HG03342 (cell line): ENCODE data around the gene DYSF.

Experiments used
- ATAC-seq: cut with Tn5 transposase; IDR thresholded peaks from one replicate; pipeline ENCODE4 v1.9.1; 2021; ENCODE audit warnings: mild to moderate bottlenecking, moderate library complexity; ENCODE audit not compliant: unreplicated experiment

The DYSF gene

GRCh38 chr2:71684226-71685072 lies 231.1 kb downstream of the DYSF start:
- ATAC-seq, result no peak

- no peak for ATAC-seq
Observed at GRCh38 chr2:71685073-71685848, 231.9 kb downstream of the DYSF start.

GRCh38 chr2:71685941-71686611 lies 232.7 kb downstream of the DYSF start:
- ATAC-seq, result no peak

GRCh38 chr2:71686781-71687180 lies 233.4 kb downstream of the DYSF start:
- no peak for ATAC-seq

GRCh38 chr2:71687412-71687811 lies 234.1 kb downstream of the DYSF start:
- no peak for ATAC-seq

- ATAC-seq, result no peak
Observed at GRCh38 chr2:71688530-71688929, 235.2 kb downstream of the DYSF start.

GRCh38 chr2:71689393-71689792 lies 236.0 kb downstream of the DYSF start:
- ATAC-seq, result no peak

GRCh38 chr2:71689968-71690834 lies 236.8 kb downstream of the DYSF start:
- no peak for ATAC-seq

GRCh38 chr2:71690876-71691475 lies 237.6 kb downstream of the DYSF start:
- ATAC-seq, result no peak

- ATAC-seq, result no peak
Observed at GRCh38 chr2:71691747-71692441, 238.5 kb downstream of the DYSF start.

- ATAC-seq, result no peak
Observed at GRCh38 chr2:71692621-71693277, 239.4 kb downstream of the DYSF start.

- ATAC-seq, result no peak
Observed at GRCh38 chr2:71693286-71694270, 240.2 kb downstream of the DYSF start.

GRCh38 chr2:71694501-71695234 lies 241.3 kb downstream of the DYSF start:
- no peak for ATAC-seq

- ATAC-seq, result no peak
Observed at GRCh38 chr2:71695235-71696120, 242.1 kb downstream of the DYSF start.

- ATAC-seq, result no peak
Observed at GRCh38 chr2:71696381-71696780, 243.0 kb downstream of the DYSF start.
